ENCODE results near the gene ESPL1. TPM values are rescaled to one million over a fixed set of nuclear protein-coding genes. Genes with fewer than 3 reads are reported as not detected.
"Not testable (repeated sequence)": the region's sequence is repeated elsewhere in the genome, so short reads cannot be mapped to it uniquely, and the experiment has no call there.

Gene ESPL1
- total RNA-seq, 1 donor from 2014 or later = 75.1 TPM

- intact Hi-C loops (cut with micrococcal nuclease) = loop anchor here (5.0 kb wide), 2 partner anchors 45 to 155 kb away; partner anchors contain the start of gene PCBP2
These were observed 29.0 kb downstream of the ESPL1 start for GRCh38 chr12:53297106-53297505.

- intact Hi-C loops (cut with micrococcal nuclease) = loop anchor here (5.0 kb wide), 2 partner anchors 46 to 154 kb away; partner anchors contain the start of gene PCBP2
These were observed 30.1 kb downstream of the ESPL1 start for GRCh38 chr12:53298164-53298563.

- intact Hi-C loops (cut with micrococcal nuclease) = loop anchor here (1.0 to 5.0 kb wide), 6 partner anchors 22 to 153 kb away; partner anchors contain the start of genes AAAS, CSAD, ESPL1 and PCBP2
These were observed 31.0 kb downstream of the ESPL1 start for GRCh38 chr12:53299101-53299453.

- intact Hi-C loops (cut with micrococcal nuclease) = loop anchor here (1.0 to 5.0 kb wide), 6 partner anchors 22 to 153 kb away; partner anchors contain the start of genes AAAS, CSAD, ESPL1 and PCBP2
These were observed 31.5 kb downstream of the ESPL1 start, which contains the start of gene MYG1 for GRCh38 chr12:53299454-53300180. MYG1 (plus strand) TSS chr12:53299695; CDS start chr12:53299738, 43 bp downstream.

GRCh38 chr12:53300187-53300586, 32.1 kb downstream of the ESPL1 start:
- intact Hi-C loops (cut with micrococcal nuclease) = no loop called here

GRCh38 chr12:53302903-53303302, 34.8 kb downstream of the ESPL1 start:
- intact Hi-C loops (cut with micrococcal nuclease) = no loop called here

GRCh38 chr12:53306826-53307225, 38.7 kb downstream of the ESPL1 start:
- intact Hi-C loops (cut with micrococcal nuclease) = no loop called here

- intact Hi-C loops (cut with micrococcal nuclease) = no loop called here
These were observed 40.2 kb downstream of the ESPL1 start for GRCh38 chr12:53308276-53308675.

GRCh38 chr12:53313996-53314395, 45.9 kb downstream of the ESPL1 start:
- intact Hi-C loops (cut with micrococcal nuclease) = no loop called here

- intact Hi-C loops (cut with micrococcal nuclease) = loop anchor here (1.0 to 10.0 kb wide), 11 partner anchors 21 to 354 kb away; partner anchors contain the start of genes ATF7, ATP5MC2, CSAD and EIF4B
These were observed 52.5 kb downstream of the ESPL1 start for GRCh38 chr12:53320352-53321195.

- intact Hi-C loops (cut with micrococcal nuclease) = loop anchor here (1.0 to 10.0 kb wide), 8 partner anchors 21 to 351 kb away; partner anchors contain the start of genes ATF7, ATP5MC2, ESPL1 and SP1
These were observed 56.1 kb downstream of the ESPL1 start for GRCh38 chr12:53324113-53324778.

- intact Hi-C loops (cut with micrococcal nuclease) = loop anchor here (1.0 to 10.0 kb wide), 9 partner anchors 20 to 350 kb away; partner anchors contain the start of genes ATF7, ATP5MC2, ESPL1 and SP1
These were observed 56.8 kb downstream of the ESPL1 start for GRCh38 chr12:53324779-53325510.

- intact Hi-C loops (cut with micrococcal nuclease) = loop anchor here (1.0 to 10.0 kb wide), 3 partner anchors 105 to 349 kb away; partner anchors contain the start of gene ATP5MC2
These were observed 57.5 kb downstream of the ESPL1 start for GRCh38 chr12:53325511-53326061.

GRCh38 chr12:53326460-53327185, 58.5 kb downstream of the ESPL1 start:
- intact Hi-C loops (cut with micrococcal nuclease) = loop anchor here (10.0 kb wide), 1 partner anchor 348 kb away; the partner anchor contains the start of gene ATP5MC2

- intact Hi-C loops (cut with micrococcal nuclease) = loop anchor here (10.0 kb wide), 1 partner anchor 347 kb away; the partner anchor contains the start of gene ATP5MC2
These were observed 59.4 kb downstream of the ESPL1 start for GRCh38 chr12:53327435-53328042.

GRCh38 chr12:53328043-53328435, 59.9 kb downstream of the ESPL1 start:
- intact Hi-C loops (cut with micrococcal nuclease) = loop anchor here (10.0 kb wide), 1 partner anchor 347 kb away; the partner anchor contains the start of gene ATP5MC2

- intact Hi-C loops (cut with micrococcal nuclease) = no loop called here
These were observed 62.6 kb downstream of the ESPL1 start for GRCh38 chr12:53330671-53331070.

- intact Hi-C loops (cut with micrococcal nuclease) = not testable (repeated sequence)
These were observed 64.2 kb downstream of the ESPL1 start for GRCh38 chr12:53332339-53332738.

GRCh38 chr12:53332744-53333143, 64.6 kb downstream of the ESPL1 start:
- intact Hi-C loops (cut with micrococcal nuclease) = no loop called here
